ENCODE data around the gene TRMT10B. TPM values are rescaled to one million over a fixed set of nuclear protein-coding genes. Genes with fewer than 3 reads are reported as not detected.

The TRMT10B gene
- total and polyA plus RNA-seq, 12 donors: 2.6 to 6.5 (median 3.6) TPM

- TF ChIP-seq, protein P1, sequence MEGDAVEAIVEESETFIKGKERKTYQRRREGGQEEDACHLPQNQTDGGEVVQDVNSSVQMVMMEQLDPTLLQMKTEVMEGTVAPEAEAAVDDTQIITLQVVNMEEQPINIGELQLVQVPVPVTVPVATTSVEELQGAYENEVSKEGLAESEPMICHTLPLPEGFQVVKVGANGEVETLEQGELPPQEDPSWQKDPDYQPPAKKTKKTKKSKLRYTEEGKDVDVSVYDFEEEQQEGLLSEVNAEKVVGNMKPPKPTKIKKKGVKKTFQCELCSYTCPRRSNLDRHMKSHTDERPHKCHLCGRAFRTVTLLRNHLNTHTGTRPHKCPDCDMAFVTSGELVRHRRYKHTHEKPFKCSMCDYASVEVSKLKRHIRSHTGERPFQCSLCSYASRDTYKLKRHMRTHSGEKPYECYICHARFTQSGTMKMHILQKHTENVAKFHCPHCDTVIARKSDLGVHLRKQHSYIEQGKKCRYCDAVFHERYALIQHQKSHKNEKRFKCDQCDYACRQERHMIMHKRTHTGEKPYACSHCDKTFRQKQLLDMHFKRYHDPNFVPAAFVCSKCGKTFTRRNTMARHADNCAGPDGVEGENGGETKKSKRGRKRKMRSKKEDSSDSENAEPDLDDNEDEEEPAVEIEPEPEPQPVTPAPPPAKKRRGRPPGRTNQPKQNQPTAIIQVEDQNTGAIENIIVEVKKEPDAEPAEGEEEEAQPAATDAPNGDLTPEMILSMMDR (IDR thresholded peaks at IDR 0.05): no peak
- intact Hi-C loops (cut with DNase I): loop anchor here in 4 of 10 donors (2.0 to 10.0 kb wide), 3 partner anchors 17 to 199 kb away; partner anchors contain the start of genes DCAF10 (in 1 of the 4) and TOMM5 (in 1 of the 4)
- WGBS, 2 donors: 0 to 3% methylated on average over 6 of the region's 6 CpGs
- DNase-seq (no peak), ATAC-seq (no peak)
- H3K27ac ChIP-seq: peak overlapping the region in 9 of 10 donors; percentile 72 to 89 (median 79)
- peaks cover 0 to 28% (median 25%) of the 10 kb centered on the region in 9 donors for H3K4me1 ChIP-seq
- H3K36me3 ChIP-seq: peaks cover 0 to 45% (median 35%) of the 10 kb centered on the region in 9 donors
- no peaks in the 10 kb centered on the region for H3K9me3 ChIP-seq
- H3K27me3 ChIP-seq: peaks cover 0 to 14% (median 6%) of the 10 kb centered on the region in 7 donors
- H3K4me3 ChIP-seq: peak overlapping the region; percentile 57 to 99 (median 89)
Observed at GRCh38 chr9:37784291-37784615, 30.6 kb downstream of the TRMT10B start.

- intact Hi-C loops (cut with DNase I): loop anchor here in 5 of 10 donors (1.0 to 10.0 kb wide), 4 partner anchors 15 to 200 kb away; partner anchors contain the start of genes DCAF10 (in 3 of the 5) and TOMM5 (in 1 of the 5)
- TF ChIP-seq, protein P1 (IDR thresholded peaks at IDR 0.05): peak in 3 of 9 donors; percentile 22 to 34 (median 23)
- Histone ChIP-seq H3K4me3 (peak within 1 kb of the TSS; percentile 57 to 99 (median 89)), H3K27me3 (peaks cover 0 to 14% (median 6%) of the 10 kb centered on the region in 7 donors), H3K36me3 (peaks cover 0 to 39% (median 29%) of the 10 kb centered on the region in 9 donors), H3K27ac (peak within 1 kb of the TSS in 9 of 10 donors; percentile 72 to 89 (median 79)), H3K4me1 (peaks cover 0 to 28% (median 25%) of the 10 kb centered on the region in 9 donors), H3K9me3 (no peaks in the 10 kb centered on the region)
- ATAC-seq (peak; percentile 94 to 98 (median 98)), DNase-seq (peak; percentile 88 to 92)
- 1% methylated on average over 73 of the region's 73 CpGs for WGBS, 2 donors
Observed at GRCh38 chr9:37784616-37785483, 31.2 kb downstream of the TRMT10B start, which contains the start of gene EXOSC3. Gene EXOSC3 (minus strand): TSS chr9:37785064. CDS start chr9:37785044, 20 bp downstream.

DNA sequence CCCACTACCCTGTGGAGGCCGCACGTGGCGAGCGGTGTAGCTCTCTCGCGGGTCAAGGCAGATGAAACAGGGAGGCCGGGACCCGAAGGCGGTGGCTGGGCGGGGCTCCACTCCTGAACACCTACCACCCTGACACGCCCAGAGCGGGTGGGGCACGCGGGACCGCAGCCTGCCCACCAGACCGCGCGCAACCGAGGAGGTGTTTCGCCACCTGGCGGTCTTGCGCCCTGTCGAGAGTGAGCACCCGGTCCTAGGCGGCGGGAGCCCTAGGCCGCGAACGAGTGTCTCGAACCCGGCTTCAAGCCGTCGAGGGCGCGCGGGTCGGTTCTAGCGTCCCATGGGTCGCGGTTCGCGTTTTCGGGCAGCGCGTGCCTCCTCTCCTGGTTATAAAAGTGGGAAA is 33.5 kb downstream of the TRMT10B start:
- Histone ChIP-seq H3K9me3 (no peaks in the 10 kb centered on the region), H3K36me3 (peaks cover 0 to 17% (median 14%) of the 10 kb centered on the region in 9 donors), H3K27me3 (peaks cover 0 to 14% (median 6%) of the 10 kb centered on the region in 7 donors), H3K4me3 (no peak overlapping the region), H3K4me1 (peaks cover 0 to 28% (median 25%) of the 10 kb centered on the region in 9 donors), H3K27ac (no peak overlapping the region)
- ATAC-seq: peak in 1 of 8 donors; percentile 24
- DNase-seq: no peak
- WGBS, 2 donors: 36 to 44% methylated on average over 44 to 45 of the region's 45 CpGs
- TF ChIP-seq, protein P1 (IDR thresholded peaks at IDR 0.05): no peak
- intact Hi-C loops (cut with DNase I): loop anchor here in 3 of 10 donors (10.0 kb wide), 2 partner anchors 192 to 202 kb away; partner anchors contain the start of gene TOMM5 (in 1 of the 3)

DNA sequence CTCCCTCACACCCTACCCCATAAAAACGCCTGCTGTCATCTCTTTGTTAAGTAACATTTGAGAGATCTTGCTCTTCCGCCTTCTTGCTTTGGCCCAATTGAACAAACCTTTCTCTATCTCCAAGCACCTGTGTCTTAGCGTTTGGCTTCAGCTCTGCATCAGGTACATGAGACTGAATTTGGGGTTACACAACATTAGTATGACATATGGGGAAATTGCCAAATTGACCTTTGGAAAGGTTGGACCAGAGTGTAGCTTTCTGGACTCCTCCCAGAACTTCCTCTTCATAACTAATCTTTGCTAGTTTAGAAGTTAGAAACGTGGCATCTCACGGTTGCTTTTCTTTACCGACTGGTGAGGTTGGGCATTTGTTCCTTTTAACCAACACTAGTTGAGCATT is 34.7 kb downstream of the TRMT10B start:
- DNase-seq (no peak), ATAC-seq (no peak)
- intact Hi-C loops (cut with DNase I): loop anchor here in 3 of 10 donors (10.0 kb wide), 2 partner anchors 194 to 204 kb away; partner anchors contain the start of gene TOMM5 (in 1 of the 3)
- H3K36me3 ChIP-seq: peaks cover 0 to 4% (median 2%) of the 10 kb centered on the region in 9 donors
- 85 to 87% methylated on average over 6 of the region's 6 CpGs for WGBS, 2 donors
- peak overlapping the region in 1 of 10 donors; percentile 32 for H3K27ac ChIP-seq
- H3K4me1 ChIP-seq: peaks cover 0 to 20% (median 17%) of the 10 kb centered on the region in 9 donors
- H3K9me3 ChIP-seq: no peaks in the 10 kb centered on the region
- peaks cover 0 to 14% (median 6%) of the 10 kb centered on the region in 7 donors for H3K27me3 ChIP-seq
- H3K4me3 ChIP-seq: no peak overlapping the region
- TF ChIP-seq, protein P1 (IDR thresholded peaks at IDR 0.05): no peak
